SK-N-SH (cell line): Measurements from ENCODE around the gene XYLT2.

Experiments used
- CTCF ChIP-seq: fragments of 200-600 bp; sonication (generic); IDR thresholded peaks from 2 replicates; pipeline ENCODE4 v1.6.1; 2017; ENCODE audit warnings: antibody characterized with exemption, mild to moderate bottlenecking, moderate library complexity
- ELF1 ChIP-seq: IDR thresholded peaks from 2 replicates; pipeline ENCODE4 v1.4.0; 2012
- EP300 ChIP-seq, 2 experiments: IDR thresholded peaks; 2 replicates each; pipeline versions ENCODE4 v1.4.0 to v1.6.1; 2012; ENCODE audit warnings: borderline replicate concordance in 1 of 2, low read depth in 1 of 2, low read length in 1 of 2
- FOXM1 ChIP-seq: IDR thresholded peaks from 2 replicates; pipeline ENCODE4 v1.4.0; 2012; ENCODE audit warnings: low read depth, mild to moderate bottlenecking
- MAX ChIP-seq: IDR thresholded peaks from 2 replicates; pipeline ENCODE4 v1.4.0; 2012; ENCODE audit warnings: low read depth
- TCF12 ChIP-seq: IDR thresholded peaks from 2 replicates; pipeline ENCODE4 v1.4.0; 2012
- YY1 ChIP-seq: IDR thresholded peaks from 2 replicates; pipeline ENCODE4 v1.4.0; 2012; ENCODE audit warnings: low read depth, mild to moderate bottlenecking
- ZBTB33 ChIP-seq: IDR thresholded peaks from 2 replicates; pipeline ENCODE4 v1.4.0; 2012; ENCODE audit warnings: low read depth, borderline replicate concordance

GRCh38 chr17:50355336-50355700 is 9.4 kb downstream of the XYLT2 start:
- TF ChIP-seq MAX (no peak), EP300 (IDR thresholded peaks at IDR 0.05; ENCODE audit: borderline replicate concordance in 1 of 2, low read depth in 1 of 2, low read length in 1 of 2) (no peak), TCF12 (no peak), CTCF (no peak), YY1 (no peak), FOXM1 (no peak), ELF1 (no peak), ZBTB33 (no peak)
